HG03571 (cell line): Measurements from ENCODE around the gene CDPF1.
A peak's percentile ranks its signal among the peaks of the same experiment; 100 is the strongest.

Experiments used
- ATAC-seq: cut with Tn5 transposase; IDR thresholded peaks from one replicate; pipeline ENCODE4 v1.9.1; 2021; ENCODE audit not compliant: unreplicated experiment

The CDPF1 gene, protein sequence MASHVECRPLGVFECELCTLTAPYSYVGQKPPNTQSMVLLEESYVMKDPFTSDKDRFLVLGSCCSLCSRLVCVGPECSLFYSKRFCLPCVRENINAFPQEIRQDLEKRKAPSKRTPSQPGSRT

GRCh38 chr22:46250035-46250782 lies at the start of gene CDPF1:
Gene CDPF1, minus strand, starts transcription at chr22:46250293. Its CDS starts 2,009 bp downstream, at chr22:46248284.
- ATAC-seq, result peak; percentile 74

GRCh38 chr22:46299101-46299500 lies 49.0 kb upstream of the CDPF1 start:
- ATAC-seq, result no peak

DNA sequence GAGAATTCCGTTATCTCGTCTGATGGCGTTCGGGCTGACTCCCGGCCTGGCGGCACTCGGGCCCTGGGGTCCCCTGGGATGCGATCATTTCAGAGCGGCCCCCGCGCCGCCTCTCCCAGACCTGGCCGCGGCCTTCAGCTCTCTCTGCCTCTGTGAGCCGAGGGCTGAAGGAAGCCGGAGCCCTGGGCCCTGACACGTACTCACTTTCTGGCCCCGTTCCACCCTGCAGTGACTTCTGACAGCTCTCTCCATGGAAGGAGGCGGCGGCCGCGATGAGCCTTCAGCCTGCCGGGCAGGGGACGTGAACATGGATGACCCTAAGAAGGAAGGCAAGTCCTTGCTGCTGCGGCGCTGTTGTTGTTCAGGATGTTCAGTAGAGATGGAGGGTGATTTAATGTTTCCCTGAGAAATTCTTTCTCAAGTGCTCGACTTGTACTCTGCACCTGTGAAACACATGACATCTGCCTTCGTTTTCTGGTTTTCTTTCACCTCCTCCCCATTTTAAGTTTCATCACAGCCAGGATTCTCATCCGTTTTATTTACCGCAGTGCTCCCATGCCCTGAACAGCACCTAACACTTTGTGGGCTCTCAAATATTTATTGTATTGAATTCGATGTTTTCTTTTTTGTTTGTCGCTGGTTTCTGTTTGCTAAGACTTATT lies 47.2 kb upstream of the CDPF1 start:
- peak; percentile 23 for ATAC-seq

DNA sequence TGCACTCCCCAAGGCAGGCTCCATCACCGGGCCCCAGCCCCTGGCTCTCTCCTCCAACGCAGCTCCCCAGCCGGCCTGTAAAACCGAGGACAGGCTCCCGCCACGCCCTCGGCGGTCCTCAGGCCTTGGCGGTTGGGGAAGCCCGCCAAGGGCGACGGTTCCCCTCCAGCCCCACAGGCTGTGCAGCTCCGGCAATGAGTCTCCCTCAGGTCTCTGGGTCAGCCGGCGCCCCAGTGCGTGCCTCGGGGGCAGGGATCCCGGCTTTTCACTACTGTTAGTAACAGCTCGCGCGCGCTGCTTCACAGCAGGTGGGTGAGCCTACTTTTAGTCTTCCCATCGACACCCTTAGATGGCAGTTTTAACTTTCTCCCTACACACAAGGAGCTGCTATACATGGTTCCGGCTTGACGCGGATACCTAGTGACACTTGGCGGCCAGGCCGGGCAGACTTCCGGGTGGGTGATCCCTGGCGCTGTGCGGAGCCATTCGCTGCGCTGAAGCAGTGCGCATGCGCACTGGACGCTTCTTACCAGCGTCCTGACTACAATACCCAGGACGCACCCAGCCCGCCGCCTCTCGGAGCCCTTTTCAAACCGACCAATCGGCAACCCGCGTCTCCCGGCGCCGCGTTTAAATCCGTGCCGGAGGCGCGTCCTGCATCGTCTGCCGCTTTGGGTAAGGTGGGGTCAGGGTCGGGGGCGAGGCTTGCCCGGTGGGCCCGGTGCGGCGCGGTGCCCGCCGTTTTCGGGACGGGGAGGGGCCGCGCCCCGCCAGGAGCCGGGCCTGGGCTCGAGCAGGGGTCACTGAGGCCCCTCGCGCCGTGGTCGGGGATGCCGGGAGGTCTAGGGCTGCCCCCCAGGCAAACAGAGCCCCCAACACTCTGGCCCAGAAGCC lies 46.4 kb upstream of the CDPF1 start, which contains the start of gene GTSE1:
Gene GTSE1, plus strand, starts transcription at position 614 of the 894 bp plus-strand sequence. CDS start 531 bp downstream, outside the sequence.
- peak; percentile 87 for ATAC-seq

DNA sequence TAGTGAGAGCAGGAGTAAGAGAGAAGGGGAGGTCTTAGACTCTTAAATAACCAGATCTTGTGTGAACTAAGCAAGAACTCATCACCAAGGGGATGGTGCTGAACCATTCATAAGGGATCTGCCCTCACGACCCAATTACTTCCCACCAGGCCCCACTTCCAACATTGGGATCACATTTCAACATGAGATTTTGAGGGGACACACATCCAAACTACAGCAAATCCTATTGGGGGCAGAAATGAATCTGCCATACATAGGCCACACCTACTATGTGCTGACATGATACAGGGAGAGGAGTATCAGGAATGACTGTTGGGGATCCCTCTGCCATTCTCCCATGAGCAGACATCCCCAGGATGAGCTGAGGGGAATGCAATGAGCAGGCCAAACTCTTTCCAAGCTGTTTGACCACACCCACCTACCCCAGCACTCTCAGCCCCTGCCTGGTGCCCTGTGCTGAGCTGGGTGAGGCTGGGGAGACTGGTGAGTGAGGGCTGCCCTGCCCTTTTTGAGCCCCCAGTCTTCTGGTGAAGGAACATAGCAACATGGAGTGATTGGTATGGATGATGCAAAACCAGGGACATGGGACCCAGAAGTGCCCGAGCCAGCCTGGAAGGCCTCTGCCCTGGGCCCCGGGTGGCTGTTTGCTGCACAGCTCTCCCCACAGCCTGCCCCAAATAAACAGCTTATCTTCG lies 45.3 kb upstream of the CDPF1 start:
- no peak for ATAC-seq

- no peak for ATAC-seq
These were observed 44.7 kb upstream of the CDPF1 start for GRCh38 chr22:46294784-46295183.

DNA sequence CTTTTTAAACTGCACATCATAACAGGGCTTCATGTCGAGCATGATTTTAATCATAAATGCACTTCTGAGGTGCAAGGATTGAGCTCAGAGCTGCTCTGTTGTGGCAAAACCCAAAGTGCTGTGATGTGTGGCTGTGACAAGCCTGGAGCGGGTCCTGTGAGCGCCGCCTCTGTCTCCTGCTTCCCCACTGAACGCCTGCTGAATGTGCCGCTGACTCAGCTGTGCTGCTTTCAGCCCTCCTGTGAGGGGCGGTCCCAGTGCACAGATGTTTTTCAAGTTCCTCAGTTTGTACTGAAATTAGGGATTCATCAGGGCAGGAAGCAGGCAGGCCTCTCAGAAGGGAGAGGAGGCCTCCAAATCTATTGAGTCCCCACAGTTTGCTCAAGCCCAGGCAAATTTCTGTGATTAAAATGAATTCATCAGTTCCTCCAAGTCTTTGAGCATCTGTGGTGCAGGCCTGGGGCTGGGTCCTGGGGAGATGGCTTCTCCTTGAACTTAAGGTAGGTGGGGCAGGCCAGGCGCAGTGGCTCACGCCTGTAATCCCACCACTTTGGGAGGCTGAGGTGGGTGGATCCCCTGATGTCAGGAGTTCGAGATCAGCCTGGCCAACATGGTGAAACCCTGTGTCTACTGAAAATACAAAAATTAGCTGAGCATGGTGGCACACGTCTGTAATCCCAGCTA lies 43.6 kb upstream of the CDPF1 start:
- no peak for ATAC-seq

DNA sequence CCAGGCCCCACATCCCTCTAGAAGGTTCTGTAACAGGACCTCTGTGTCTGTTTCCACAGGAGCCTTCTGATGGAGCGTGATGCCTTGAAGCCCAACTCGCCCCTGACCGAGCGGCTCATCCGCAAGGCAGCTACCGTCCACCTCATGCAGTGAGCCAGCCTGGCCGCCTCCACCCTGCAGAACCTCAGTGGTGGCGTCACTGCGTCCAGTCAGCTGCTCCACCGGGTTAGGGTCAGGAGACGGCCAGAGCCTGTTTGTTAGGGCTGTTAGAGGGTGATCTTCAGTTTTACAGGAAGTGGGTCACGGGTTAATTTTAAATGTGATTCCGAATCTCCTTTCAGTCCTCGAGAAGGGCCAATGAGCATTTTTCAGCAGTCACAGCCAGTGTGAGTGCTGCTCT lies 42.6 kb upstream of the CDPF1 start:
- no peak for ATAC-seq

- ATAC-seq, result no peak
These were observed 42.1 kb upstream of the CDPF1 start for GRCh38 chr22:46292173-46292572.

GRCh38 chr22:46290843-46291785 lies 41.0 kb upstream of the CDPF1 start:
- no peak for ATAC-seq

- ATAC-seq, result no peak
These were observed 40.2 kb upstream of the CDPF1 start for GRCh38 chr22:46290121-46290842.

DNA sequence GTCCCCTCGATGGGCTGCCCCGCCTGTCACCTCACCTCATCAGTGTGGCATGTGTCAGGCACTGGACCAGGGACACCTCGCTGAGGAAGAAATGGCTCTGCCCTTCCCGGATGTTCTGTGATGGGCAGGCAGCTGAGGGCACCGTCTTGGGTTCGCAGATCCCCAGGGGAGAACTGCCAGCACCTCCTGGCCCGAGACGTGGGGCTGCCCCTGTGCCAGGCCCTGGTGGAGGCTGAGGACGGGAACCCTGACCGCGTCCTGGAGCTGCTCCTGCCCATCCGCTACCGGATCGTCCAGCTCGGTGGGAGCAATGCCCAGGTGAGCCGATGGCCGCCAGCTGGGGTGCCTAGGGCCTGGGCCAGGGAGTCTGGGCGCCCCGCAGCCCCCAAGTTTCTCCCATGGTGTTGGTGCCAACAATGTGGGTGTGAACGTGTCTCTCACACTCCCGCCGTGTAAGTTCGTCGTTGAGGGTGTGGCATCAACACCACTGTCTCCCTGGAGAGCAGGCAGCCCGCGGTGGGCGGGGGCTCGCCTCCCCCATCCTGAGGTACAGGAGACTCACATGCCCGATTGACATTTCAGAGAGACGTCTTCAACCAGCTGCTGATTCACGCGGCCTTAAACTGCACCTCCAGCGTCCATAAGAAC lies 39.3 kb upstream of the CDPF1 start:
- ATAC-seq, result no peak

DNA sequence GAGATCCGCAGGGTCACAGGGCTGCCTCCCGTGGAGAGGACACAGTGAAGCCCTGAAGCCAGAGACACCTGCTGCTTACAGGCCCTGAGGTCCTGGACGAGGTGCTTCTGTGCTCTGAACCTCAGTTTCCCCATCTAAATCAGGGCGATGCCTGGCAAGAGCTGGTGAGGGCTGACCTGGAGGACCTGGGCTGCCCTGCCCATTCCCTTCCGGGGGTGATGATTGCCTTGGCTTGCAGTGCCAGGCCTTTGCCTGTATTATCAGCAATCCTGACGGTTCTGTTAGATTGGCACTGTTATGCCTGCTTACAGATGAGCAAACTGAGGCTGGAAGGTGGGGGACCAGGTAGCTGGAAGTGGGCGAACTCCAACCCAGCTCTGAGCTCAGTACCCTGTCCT lies 38.8 kb upstream of the CDPF1 start:
- ATAC-seq, result no peak

- peak; percentile 73 for ATAC-seq
These were observed 38.0 kb upstream of the CDPF1 start for GRCh38 chr22:46287873-46288751.

GRCh38 chr22:46286941-46287872 lies 37.1 kb upstream of the CDPF1 start:
- no peak for ATAC-seq

DNA sequence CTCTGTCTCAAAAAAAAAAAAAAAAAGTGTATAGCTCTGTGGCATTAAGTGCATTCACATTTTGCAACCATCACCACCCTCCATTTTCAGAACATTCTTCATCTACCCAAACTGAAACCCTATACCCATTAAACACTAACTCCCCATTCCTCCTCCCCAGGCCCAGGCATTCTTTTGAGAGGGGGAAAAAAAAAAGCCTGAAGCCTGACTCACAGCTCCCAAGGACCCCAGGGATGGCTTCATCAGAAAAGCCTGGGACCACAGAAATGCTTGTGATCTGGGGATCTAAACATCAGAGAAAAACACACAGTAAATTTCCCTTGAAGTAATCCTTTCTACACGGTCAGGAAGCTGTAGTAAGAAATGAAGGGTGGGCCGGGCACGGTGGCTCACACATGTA lies 35.9 kb upstream of the CDPF1 start:
- ATAC-seq, result no peak
